Stimulated activated CD4-positive, alpha-beta T cell treated with anti-CD3 and anti-CD28 coated beads, Interleukin-12 subunit alpha, Interleukin-12 subunit beta, amount 100 ng/mL, for 48 hours (primary cell): ENCODE data around the gene DOCK2.

Source experiments
- DNase-seq, 3 donors: peaks; one replicate each; pipeline ENCODE4 v3.0.0-alpha.2; 2020; ENCODE audit warnings: low read depth in 2 of 3, low spot score in 1 of 3

DOCK2 gene

GRCh38 chr5:170025853-170026252 lies 388.8 kb downstream of the DOCK2 start:
- DNase-seq: no peak

- no peak for DNase-seq
Measured at GRCh38 chr5:170028124-170028523, 391.0 kb downstream of the DOCK2 start.

- DNase-seq: no peak
Measured at GRCh38 chr5:170034231-170034630, 397.2 kb downstream of the DOCK2 start.

- no peak for DNase-seq
Measured at GRCh38 chr5:170038241-170038640, 401.2 kb downstream of the DOCK2 start.

- DNase-seq: no peak
Measured at GRCh38 chr5:170039830-170040229, 402.8 kb downstream of the DOCK2 start.

GRCh38 chr5:170046241-170046640 lies 409.2 kb downstream of the DOCK2 start:
- no peak for DNase-seq

- DNase-seq: no peak
Measured at GRCh38 chr5:170049713-170050112, 412.6 kb downstream of the DOCK2 start.

GRCh38 chr5:170053896-170054295 lies 416.8 kb downstream of the DOCK2 start:
- no peak for DNase-seq

- DNase-seq: no peak
Measured at GRCh38 chr5:170055606-170056005, 418.5 kb downstream of the DOCK2 start.

- DNase-seq: no peak
Measured at GRCh38 chr5:170056561-170057267, 419.6 kb downstream of the DOCK2 start.

GRCh38 chr5:170057311-170057710 lies 420.2 kb downstream of the DOCK2 start:
- DNase-seq: no peak

- no peak for DNase-seq
Measured at GRCh38 chr5:170059221-170059620, 422.1 kb downstream of the DOCK2 start.

- no peak for DNase-seq
Measured at GRCh38 chr5:170067152-170067551, 430.1 kb downstream of the DOCK2 start.

- DNase-seq: no peak
Measured at GRCh38 chr5:170067574-170068170, 430.6 kb downstream of the DOCK2 start.

- DNase-seq: no peak
Measured at GRCh38 chr5:170069512-170069911, 432.4 kb downstream of the DOCK2 start.

- no peak for DNase-seq
Measured at GRCh38 chr5:170070556-170071412, 433.7 kb downstream of the DOCK2 start.

- no peak for DNase-seq
Measured at GRCh38 chr5:170071748-170072147, 434.7 kb downstream of the DOCK2 start.

GRCh38 chr5:170075696-170076095 lies 438.6 kb downstream of the DOCK2 start:
- no peak for DNase-seq

GRCh38 chr5:170076211-170076610 lies 439.1 kb downstream of the DOCK2 start:
- no peak for DNase-seq

- no peak for DNase-seq
Measured at GRCh38 chr5:170076739-170077138, 439.7 kb downstream of the DOCK2 start.

GRCh38 chr5:170077526-170077925 lies 440.5 kb downstream of the DOCK2 start:
- DNase-seq: no peak

- no peak for DNase-seq
Measured at GRCh38 chr5:170078458-170078857, 441.4 kb downstream of the DOCK2 start.
